Adipocyte (in vitro differentiated cells): Measurements from ENCODE around the gene SUGCT.
A peak's percentile ranks its signal among the peaks of the same experiment; 100 is the strongest.
"Not testable (repeated sequence)": the region's sequence is repeated elsewhere in the genome, so short reads cannot be mapped to it uniquely, and the experiment has no call there.

ENCODE experiments used
- DNase-seq: peaks from one replicate; pipeline ENCODE4 v3.0.0-alpha.2; 2015; ENCODE audit warnings: low read depth
- H3K27me3 ChIP-seq: replicated peaks from 2 replicates; pipeline ENCODE4 v1.7.0; 2013; ENCODE audit warnings: mild to moderate bottlenecking, low read length, moderate library complexity; ENCODE audit not compliant: control insufficient read depth, insufficient read depth
- H3K36me3 ChIP-seq: 2 replicates; pipeline ENCODE4 v1.7.0; 2013; ENCODE audit warnings: low read length, mild to moderate bottlenecking, moderate library complexity; ENCODE audit not compliant: control insufficient read depth, insufficient read depth, severe bottlenecking
- H3K4me1 ChIP-seq: 2 replicates; pipeline ENCODE4 v1.7.0; 2013; ENCODE audit warnings: mild to moderate bottlenecking, low read length, moderate library complexity; ENCODE audit not compliant: control insufficient read depth, insufficient read depth
- H3K4me3 ChIP-seq: 2 replicates; pipeline ENCODE4 v1.7.0; 2013; ENCODE audit warnings: mild to moderate bottlenecking, low read length, moderate library complexity
- H3K9ac ChIP-seq: 2 replicates; pipeline ENCODE4 v1.7.0; 2013; ENCODE audit warnings: mild to moderate bottlenecking, low read length, moderate library complexity
- H3K9me3 ChIP-seq: 2 replicates; pipeline ENCODE4 v1.7.0; 2013; ENCODE audit warnings: mild to moderate bottlenecking, low read length, moderate library complexity; ENCODE audit not compliant: control insufficient read depth

Gene SUGCT

GRCh38 chr7:40608321-40609075 is 473.7 kb downstream of the SUGCT start:
- peak; percentile 83 for DNase-seq

GRCh38 chr7:40610461-40610860 is 475.7 kb downstream of the SUGCT start:
- no peak for DNase-seq
- Histone ChIP-seq H3K27me3 (no peaks in the 10 kb centered on the region), H3K9ac (no peak overlapping the region), H3K36me3 (no peaks in the 10 kb centered on the region), H3K9me3 (no peaks in the 10 kb centered on the region), H3K4me3 (no peak overlapping the region), H3K4me1 (no peaks in the 10 kb centered on the region)

More at GRCh38 chr7:40608321-40609075, 473.7 kb downstream of the SUGCT start:
- Histone ChIP-seq H3K4me1 (peaks cover 2% of the 10 kb centered on the region), H3K36me3 (no peaks in the 10 kb centered on the region), H3K4me3 (no peak overlapping the region), H3K9me3 (no peaks in the 10 kb centered on the region), H3K9ac (no peak overlapping the region), H3K27me3 (no peaks in the 10 kb centered on the region)

GRCh38 chr7:40611095-40611871 is 476.5 kb downstream of the SUGCT start:
- H3K4me3 ChIP-seq = no peak overlapping the region
- no peaks in the 10 kb centered on the region for H3K36me3 ChIP-seq
- H3K27me3 ChIP-seq = no peaks in the 10 kb centered on the region
- no peaks in the 10 kb centered on the region for H3K9me3 ChIP-seq
- H3K4me1 ChIP-seq = no peaks in the 10 kb centered on the region
- no peak overlapping the region for H3K9ac ChIP-seq
- no peak for DNase-seq

GRCh38 chr7:40612298-40612697 is 477.5 kb downstream of the SUGCT start:
- H3K27me3 ChIP-seq = no peaks in the 10 kb centered on the region
- DNase-seq = no peak
- H3K4me1 ChIP-seq = no peaks in the 10 kb centered on the region
- H3K36me3 ChIP-seq = no peaks in the 10 kb centered on the region
- no peak overlapping the region for H3K9ac ChIP-seq
- no peaks in the 10 kb centered on the region for H3K9me3 ChIP-seq
- no peak overlapping the region for H3K4me3 ChIP-seq

GRCh38 chr7:40619647-40620046 is 484.8 kb downstream of the SUGCT start:
- Histone ChIP-seq H3K9me3 (no peaks in the 10 kb centered on the region), H3K36me3 (no peaks in the 10 kb centered on the region), H3K4me1 (no peaks in the 10 kb centered on the region), H3K27me3 (no peaks in the 10 kb centered on the region), H3K4me3 (no peak overlapping the region), H3K9ac (no peak overlapping the region)
- no peak for DNase-seq

- H3K9ac ChIP-seq = no peak overlapping the region
- H3K4me1 ChIP-seq = no peaks in the 10 kb centered on the region
- no peak for DNase-seq
- no peak overlapping the region for H3K4me3 ChIP-seq
- H3K9me3 ChIP-seq = no peaks in the 10 kb centered on the region
- H3K36me3 ChIP-seq = no peaks in the 10 kb centered on the region
- no peaks in the 10 kb centered on the region for H3K27me3 ChIP-seq
These were observed 486.8 kb downstream of the SUGCT start for GRCh38 chr7:40621592-40621998.

- no peak overlapping the region for H3K9ac ChIP-seq
- H3K4me3 ChIP-seq = no peak overlapping the region
- no peaks in the 10 kb centered on the region for H3K36me3 ChIP-seq
- no peaks in the 10 kb centered on the region for H3K4me1 ChIP-seq
- no peaks in the 10 kb centered on the region for H3K27me3 ChIP-seq
- no peak for DNase-seq
- no peaks in the 10 kb centered on the region for H3K9me3 ChIP-seq
These were observed 488.2 kb downstream of the SUGCT start for GRCh38 chr7:40622941-40623501.

- H3K9me3 ChIP-seq = no peaks in the 10 kb centered on the region
- DNase-seq = no peak
- no peaks in the 10 kb centered on the region for H3K4me1 ChIP-seq
- no peak overlapping the region for H3K4me3 ChIP-seq
- H3K9ac ChIP-seq = no peak overlapping the region
- H3K27me3 ChIP-seq = no peaks in the 10 kb centered on the region
- H3K36me3 ChIP-seq = no peaks in the 10 kb centered on the region
These were observed 489.1 kb downstream of the SUGCT start for GRCh38 chr7:40623863-40624262.

GRCh38 chr7:40627361-40627760 is 492.6 kb downstream of the SUGCT start:
- H3K27me3 ChIP-seq, H3K36me3 ChIP-seq, H3K9me3 ChIP-seq, H3K4me3 ChIP-seq, H3K9ac ChIP-seq, H3K4me1 ChIP-seq, DNase-seq: not testable (repeated sequence)

- H3K36me3 ChIP-seq = no peaks in the 10 kb centered on the region
- H3K9me3 ChIP-seq = no peaks in the 10 kb centered on the region
- H3K4me1 ChIP-seq = no peaks in the 10 kb centered on the region
- H3K4me3 ChIP-seq = no peak overlapping the region
- H3K9ac ChIP-seq = no peak overlapping the region
- no peaks in the 10 kb centered on the region for H3K27me3 ChIP-seq
- DNase-seq = no peak
These were observed 495.1 kb downstream of the SUGCT start for GRCh38 chr7:40629891-40630290.

- Histone ChIP-seq H3K9me3 (no peaks in the 10 kb centered on the region), H3K36me3 (no peaks in the 10 kb centered on the region), H3K4me1 (no peaks in the 10 kb centered on the region), H3K9ac (no peak overlapping the region), H3K4me3 (no peak overlapping the region), H3K27me3 (no peaks in the 10 kb centered on the region)
- DNase-seq = no peak
These were observed 499.3 kb downstream of the SUGCT start for GRCh38 chr7:40634118-40634517.
